Heart left ventricle (tissue), 16 donors: ENCODE results near the gene ZGPAT. TPM values are rescaled to one million over a fixed set of nuclear protein-coding genes. Genes with fewer than 3 reads are reported as not detected.
A peak's percentile ranks its signal among the peaks of the same experiment; 100 is the strongest.

Experiments
- ATAC-seq, 4 donors: fragments of 200-7000 bp; cut with Tn5 transposase; one replicate each; pipeline ENCODE4 v1.9.1; 2020 to 2022; ENCODE audit warnings: moderate library complexity in 4 of 4, mild to moderate bottlenecking in 3 of 4, moderate number of reproducible peaks in 1 of 4
- DNase-seq, 5 donors: peaks; one replicate each; pipeline ENCODE4 v3.0.0-alpha.2; 2020
- H3K27ac ChIP-seq, 12 donors: fragments of 200-600 bp; sonication (generic) in 4 of 12; one replicate each; pipeline versions ENCODE4 v1.5.0 to v1.8.0; 2016 to 2022; ENCODE audit warnings: mild to moderate bottlenecking in 2 of 12
- H3K27me3 ChIP-seq, 9 donors: fragments of 200-600 bp; sonication (generic) in 2 of 9; one replicate each; pipeline versions ENCODE4 v1.5.1 to v1.8.0; 2016 to 2022; ENCODE audit warnings: mild to moderate bottlenecking in 3 of 9
- H3K36me3 ChIP-seq, 9 donors: fragments of 200-600 bp; sonication (generic) in 2 of 9; one replicate each; pipeline versions ENCODE4 v1.5.0 to v1.8.0; 2018 to 2022; ENCODE audit warnings: mild to moderate bottlenecking in 2 of 9
- H3K4me1 ChIP-seq, 12 donors: fragments of 200-600 bp; sonication (generic) in 4 of 12; one replicate each; pipeline versions ENCODE4 v1.5.0 to v1.8.0; 2016 to 2022; ENCODE audit warnings: mild to moderate bottlenecking in 3 of 12
- H3K4me3 ChIP-seq, 12 donors: fragments of 200-600 bp; sonication (generic) in 4 of 12; one replicate each; pipeline versions ENCODE4 v1.5.0 to v1.8.0; 2017 to 2022; ENCODE audit warnings: mild to moderate bottlenecking in 9 of 12, moderate library complexity in 4 of 12
- H3K9me3 ChIP-seq, 12 donors: fragments of 200-600 bp; sonication (generic) in 4 of 12; one replicate each; pipeline versions ENCODE4 v1.5.0 to v1.8.0; 2016 to 2022; ENCODE audit warnings: mild to moderate bottlenecking in 1 of 12
- CTCF ChIP-seq, 12 donors: fragments of 200-600 bp; sonication (generic) in 4 of 12; IDR thresholded peaks; one replicate each; pipeline versions ENCODE4 v1.5.0 to v1.8.0; 2018 to 2022; ENCODE audit warnings: antibody characterized with exemption in 12 of 12, mild to moderate bottlenecking in 5 of 12
- POLR2A ChIP-seq, 2 donors: fragments of 450-650 bp; IDR thresholded peaks; one replicate each; pipeline ENCODE4 v1.6.1; 2017; ENCODE audit warnings: antibody characterized with exemption in 2 of 2, mild to moderate bottlenecking in 2 of 2, moderate library complexity in 2 of 2
- WGBS, 4 donors: extraction: QIAGEN DNeasy Blood & Tissue Kit in 2 of 4; methylation state at CpG; one replicate each; pipeline versions ENCODE4 v1.1.5 to v1.1.7; 2013 to 2018; 5-methylcytosine and 5-hydroxymethylcytosine counted together
- intact Hi-C, 10 donors: fragments of 100-400 bp; cut with DNase I; formaldehyde crosslinking; loops; one replicate each; pipeline versions ENCODE4 v1.11.1 to v1.14.2; 2022
- polyA plus RNA-seq, 2 donors: library from polyadenylated mRNA; stranded (reverse); fragments of 200-250 nt; gene quantifications; one replicate each; pipeline ENCODE4 v1.2.3, GENCODE V29; 2013
- total RNA-seq, 9 donors: library from RNA; depleted of rRNA in 2 of 9; stranded (reverse); fragments of >200 nt in 2 of 9; fragmentation: NEBNext Ultra II Directional in 3 of 9; extraction: Animal tissue kit (Norgen Biotek cat#: 25700) in 3 of 9; gene quantifications; one replicate each; pipeline versions ENCODE4 v1.1.0 to v1.2.4, GENCODE V29; 2016 to 2023
- donor health status: ischemic (EF 13 %, LVEDD 7.1; RV severe dilation, severe dysfunction).
- donor health status: healthy with polysubstance abuse.
- donor health status: DM: no; HTN: yes; CAD: no.
- donor health status: DM: no; HTN: no; CAD: no.
- donor health status: ischemic (EF 25% LVEDD 6.9; RV normal size, moderate dysfunction).
- donor health status: ischemic (EF 25% LVEDD 5.7; RV mildly dilated, moderate dysfunction).
- donor health status: healthy.
- donor health status: DM: yes; HTN: yes; CAD: no.
- donor health status: ischemic (EF 35%, LVEDD 5.7; RV mildly dilated, moderate dysfunction).
- donor health status: nonischemic (EF 11% LVEDD 7.7; RV severe dilation, severe dysfunction).
- donor health status: DM: yes; HTN: yes; CAD: no.
- donor health status: PGD.
- donor health status: ischemic (EF 29% LVEDD 5.4; RV normal size, mild dysfunction).
- donor health status: nonischemic (EF 23%, LVEDD 6.1; RV moderate dilation, normal function).

ZGPAT gene
- total and polyA plus RNA-seq, 11 donors: 12.9 to 34.4 (median 20.0) TPM

GRCh38 chr20:63736893-63737694 is 29.3 kb downstream of the ZGPAT start:
- Histone ChIP-seq H3K9me3 (no peaks in the 10 kb centered on the region), H3K27me3 (no peaks in the 10 kb centered on the region), H3K4me1 (peaks cover 9 to 42% (median 34%) of the 10 kb centered on the region in 12 donors), H3K36me3 (peaks cover 0 to 39% (median 29%) of the 10 kb centered on the region in 9 donors), H3K4me3 (peak overlapping the region in 7 of 12 donors; percentile 2 to 95 (median 32)), H3K27ac (peak overlapping the region in 2 of 12 donors; percentile 5 to 79)
- TF ChIP-seq POLR2A (IDR thresholded peaks at IDR 0.05) (no peak), CTCF (IDR thresholded peaks at IDR 0.05) (no peak)
- 44 to 68% (median 59%) methylated on average over 16 to 30 of the region's 30 CpGs for WGBS, 4 donors
- intact Hi-C loops: loop anchor here in 2 of 10 donors (5.0 to 10.0 kb wide), 2 partner anchors 62 to 80 kb away; partner anchors contain the start of gene RTEL1 (in 1 of the 2)
- DNase-seq (peak in 1 of 5 donors; percentile 10), ATAC-seq (no peak)

- intact Hi-C loops: loop anchor here in 2 of 10 donors (5.0 to 10.0 kb wide), 2 partner anchors 63 to 80 kb away; partner anchors contain the start of gene RTEL1 (in 1 of the 2)
- ATAC-seq (no peak), DNase-seq (peak in 1 of 5 donors; percentile 67)
- TF ChIP-seq POLR2A (IDR thresholded peaks at IDR 0.05) (no peak), CTCF (IDR thresholded peaks at IDR 0.05) (no peak)
- Histone ChIP-seq H3K4me1 (peaks cover 9 to 46% (median 35%) of the 10 kb centered on the region in 12 donors), H3K27me3 (no peaks in the 10 kb centered on the region), H3K4me3 (peak overlapping the region in 9 of 12 donors; percentile 2 to 95 (median 28)), H3K9me3 (no peaks in the 10 kb centered on the region), H3K27ac (peak overlapping the region in 2 of 12 donors; percentile 5 to 79), H3K36me3 (peaks cover 0 to 44% (median 34%) of the 10 kb centered on the region in 9 donors)
- WGBS, 4 donors: 6 to 23% (median 17%) methylated on average over 13 to 26 of the region's 26 CpGs; no CpG with 5 or more reads in 1 of the 4 donors
Observed at GRCh38 chr20:63737695-63737944, 29.8 kb downstream of the ZGPAT start.

GRCh38 chr20:63737945-63738686 is 30.3 kb downstream of the ZGPAT start:
- Histone ChIP-seq H3K27me3 (no peaks in the 10 kb centered on the region), H3K4me1 (peaks cover 9 to 46% (median 35%) of the 10 kb centered on the region in 12 donors), H3K9me3 (no peaks in the 10 kb centered on the region), H3K27ac (peak overlapping the region in 8 of 12 donors; percentile 90 to 100 (median 96)), H3K4me3 (peak overlapping the region in 10 of 12 donors; percentile 16 to 95 (median 68)), H3K36me3 (peaks cover 0 to 48% (median 38%) of the 10 kb centered on the region in 9 donors)
- intact Hi-C loops: loop anchor here in 2 of 10 donors (5.0 to 10.0 kb wide), 2 partner anchors 63 to 81 kb away; partner anchors contain the start of gene RTEL1 (in 1 of the 2)
- ATAC-seq: no peak
- TF ChIP-seq POLR2A (IDR thresholded peaks at IDR 0.05): no peak
- TF ChIP-seq CTCF (IDR thresholded peaks at IDR 0.05): no peak
- DNase-seq: peak in 1 of 5 donors; percentile 30
- WGBS, 4 donors: 25 to 46% (median 37%) methylated on average over 12 to 43 of the region's 43 CpGs
